Endometrium (tissue), 2 donors: ENCODE measurements around the gene TFDP2.
A peak's percentile ranks its signal among the peaks of the same experiment; 100 is the strongest.
"Not testable (repeated sequence)": the region's sequence is repeated elsewhere in the genome, so short reads cannot be mapped to it uniquely, and the experiment has no call there.

Experiments
- FAIRE-seq: peaks from 2 replicates; lab custom pipeline; 2012; peaks lifted over from hg19 to GRCh38; lab: Jason Lieb, UNC
- donor health status: control.
- donor health status: control.

TFDP2 gene

DNA sequence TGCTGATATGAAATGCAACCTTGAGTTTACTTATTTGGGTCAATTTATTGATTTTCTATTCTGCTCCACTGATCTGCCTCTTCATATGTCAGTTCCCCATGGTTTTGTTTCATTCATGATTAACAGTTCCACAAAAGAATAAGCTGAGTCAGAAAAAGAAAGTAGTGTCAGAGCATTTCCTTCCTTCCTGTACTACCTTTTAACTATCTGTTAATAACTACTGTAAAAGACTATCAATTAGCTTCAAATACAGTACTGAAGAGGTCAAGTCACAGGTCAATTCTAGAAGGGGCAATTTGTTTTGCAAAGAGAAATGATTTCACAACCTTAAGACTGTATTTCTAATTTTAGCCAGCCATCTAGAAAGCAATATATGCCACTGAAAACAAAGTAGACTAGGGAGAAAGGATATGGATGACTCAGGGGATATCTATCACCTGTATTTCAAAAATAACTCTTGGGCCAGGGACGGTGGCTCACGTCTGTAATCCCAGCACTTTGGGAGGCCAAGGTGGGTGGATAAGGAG is 129.5 kb downstream of the TFDP2 start:
- FAIRE-seq, result no peak

DNA sequence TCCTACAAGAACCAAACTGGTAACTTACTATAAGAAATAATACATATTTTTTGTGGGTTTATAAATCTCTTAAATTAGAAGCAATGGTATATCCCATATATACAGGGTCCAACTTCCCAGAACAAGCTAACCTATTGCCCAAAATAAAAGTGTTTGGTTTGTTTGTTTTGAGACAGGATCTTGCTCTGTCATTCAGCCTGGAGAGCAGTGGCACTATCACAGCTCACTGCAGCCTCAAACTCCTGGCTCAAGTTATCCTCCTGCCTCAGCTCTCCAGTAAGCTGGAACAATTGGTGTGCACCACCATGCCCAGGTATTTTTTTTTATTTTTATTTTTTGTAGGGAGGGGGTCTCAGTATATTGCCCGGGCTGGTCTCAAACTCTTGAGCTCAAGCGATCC is 135.4 kb downstream of the TFDP2 start:
- no peak for FAIRE-seq

DNA sequence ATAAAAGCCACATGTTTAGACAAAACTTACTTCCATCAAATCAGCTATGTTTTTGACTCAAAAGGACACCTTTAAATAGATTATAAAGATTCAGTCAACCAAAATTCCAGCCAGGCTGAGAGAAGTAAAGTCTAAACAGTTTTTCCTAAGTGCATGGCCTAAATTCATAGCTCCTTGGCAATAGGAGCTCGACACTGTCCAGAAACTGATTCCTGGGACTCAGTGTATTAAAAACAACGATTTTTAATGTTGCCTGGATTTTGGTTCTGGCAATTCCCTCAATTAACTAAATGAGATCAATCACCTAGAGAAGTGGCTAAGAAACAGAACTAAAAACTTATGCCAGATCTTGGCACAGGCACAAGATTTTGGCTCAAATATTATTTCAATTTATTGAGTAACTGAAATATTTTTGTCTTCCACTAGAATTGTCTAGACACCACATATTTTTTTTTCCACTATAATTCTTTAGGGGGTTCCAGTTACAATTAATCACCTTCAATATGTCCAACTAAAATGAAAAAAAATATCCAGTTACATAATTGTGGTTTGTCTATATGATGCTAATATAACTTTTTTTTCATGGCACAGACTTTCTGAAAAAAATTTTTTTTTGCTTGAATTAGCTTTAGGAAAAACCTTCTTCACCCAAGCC is 135.9 kb downstream of the TFDP2 start:
- FAIRE-seq, result no peak

DNA sequence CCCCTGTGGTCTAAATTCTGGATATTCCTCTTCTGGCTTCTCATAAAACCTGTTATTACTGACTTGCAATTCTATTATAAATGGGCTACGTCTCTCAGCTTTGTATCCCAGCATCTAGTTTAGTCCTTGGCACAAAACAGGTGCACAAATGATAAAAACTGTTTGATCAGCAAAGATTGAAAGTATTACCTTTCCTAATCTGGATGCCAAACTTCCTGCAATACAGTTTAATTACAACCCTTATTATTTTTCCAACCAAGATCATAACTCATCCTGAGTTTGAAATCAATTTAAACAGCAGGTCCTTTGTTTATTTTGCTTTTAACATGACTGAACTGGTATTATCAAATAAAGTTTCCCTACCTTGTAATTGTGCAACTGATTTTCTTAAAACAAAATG is 140.3 kb downstream of the TFDP2 start:
- FAIRE-seq, result no peak

DNA sequence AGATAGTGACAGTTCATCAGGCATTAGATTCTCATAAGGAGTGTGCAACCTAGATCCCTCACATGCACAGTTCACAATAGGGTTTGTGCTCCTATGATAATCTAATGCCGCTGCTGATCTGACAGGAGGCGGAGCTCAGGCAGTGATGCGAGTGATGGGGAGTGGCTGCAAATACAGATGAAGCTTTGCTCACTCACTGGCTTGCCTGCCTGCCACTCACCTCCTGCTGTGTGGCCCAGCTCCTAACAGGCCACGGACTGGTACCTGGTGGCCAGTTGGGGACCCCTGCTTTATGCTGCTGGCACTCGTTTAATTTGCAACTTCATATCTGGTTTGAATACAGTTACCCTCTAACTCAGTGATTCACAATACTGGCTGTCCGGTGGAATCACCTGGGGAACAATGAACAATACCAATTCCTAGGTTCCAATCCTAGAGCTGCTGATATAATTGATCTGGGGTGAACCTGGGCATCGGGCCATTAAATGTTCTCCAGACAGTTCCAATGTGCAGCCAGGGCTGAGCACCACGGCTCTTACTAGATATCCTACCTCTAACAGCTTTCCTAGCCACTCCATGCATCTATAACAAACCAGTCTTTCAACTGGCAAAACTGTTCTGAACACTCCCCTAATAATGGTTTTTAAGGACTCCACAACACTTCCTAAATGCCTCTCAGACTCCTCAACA is 141.5 kb downstream of the TFDP2 start:
- no peak for FAIRE-seq

DNA sequence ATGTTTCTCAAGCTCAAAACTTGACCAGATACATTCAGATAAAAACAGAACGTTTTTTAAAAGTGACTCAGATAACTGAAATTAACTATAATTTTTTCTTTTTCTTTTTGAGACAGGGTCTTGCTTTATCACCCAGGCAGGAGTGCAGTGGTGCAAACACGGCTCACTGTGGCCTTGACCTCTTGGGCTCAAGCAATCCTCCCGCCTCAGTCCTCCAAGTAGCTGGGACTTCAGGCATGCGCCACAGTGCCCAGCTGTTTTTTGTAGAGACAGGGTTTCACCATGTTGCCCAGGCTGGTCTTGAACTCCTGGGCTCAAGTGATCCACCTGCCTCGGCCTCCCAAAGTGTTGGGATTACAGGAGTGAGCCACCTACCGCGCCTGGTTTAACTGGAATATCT is 144.4 kb downstream of the TFDP2 start:
- not testable (repeated sequence) for FAIRE-seq

DNA sequence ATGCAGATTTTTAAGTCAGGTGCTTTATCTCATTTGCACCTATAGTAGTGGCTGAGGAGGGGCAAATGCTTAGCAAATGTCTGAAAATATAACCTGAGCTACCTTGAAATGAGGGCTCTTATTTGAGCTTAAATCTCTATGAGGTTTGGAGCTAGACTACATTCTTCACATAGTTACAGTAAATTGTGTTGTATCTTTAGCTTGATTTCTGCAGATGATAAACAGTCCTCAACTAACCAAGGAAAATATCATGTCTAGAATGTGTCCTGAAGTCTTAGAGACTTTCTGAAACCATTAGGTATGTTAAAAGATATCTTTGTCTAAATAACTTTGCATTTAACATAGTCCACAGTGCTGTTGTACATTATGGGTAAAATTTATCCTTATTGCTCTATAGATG is 145.3 kb downstream of the TFDP2 start:
- FAIRE-seq, result no peak

DNA sequence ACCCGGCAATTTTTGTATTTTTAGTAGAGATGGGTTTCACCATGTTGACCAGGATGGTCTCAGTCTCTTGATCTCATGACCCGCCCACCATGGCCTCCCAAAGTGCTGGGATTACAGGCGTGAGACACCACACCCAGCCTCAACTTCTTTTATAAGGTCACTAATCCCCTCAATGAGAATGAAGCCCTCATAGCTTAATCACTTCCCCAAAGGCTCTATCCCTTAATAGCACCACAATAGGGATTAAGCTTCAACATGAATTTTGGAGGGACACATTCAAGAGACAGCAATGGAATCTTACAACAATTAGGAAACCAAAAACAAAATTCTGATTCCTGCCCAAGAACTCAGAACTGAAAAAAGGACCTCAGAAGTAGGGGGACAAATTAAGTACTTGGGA is 146.1 kb downstream of the TFDP2 start:
- FAIRE-seq, result no peak

DNA sequence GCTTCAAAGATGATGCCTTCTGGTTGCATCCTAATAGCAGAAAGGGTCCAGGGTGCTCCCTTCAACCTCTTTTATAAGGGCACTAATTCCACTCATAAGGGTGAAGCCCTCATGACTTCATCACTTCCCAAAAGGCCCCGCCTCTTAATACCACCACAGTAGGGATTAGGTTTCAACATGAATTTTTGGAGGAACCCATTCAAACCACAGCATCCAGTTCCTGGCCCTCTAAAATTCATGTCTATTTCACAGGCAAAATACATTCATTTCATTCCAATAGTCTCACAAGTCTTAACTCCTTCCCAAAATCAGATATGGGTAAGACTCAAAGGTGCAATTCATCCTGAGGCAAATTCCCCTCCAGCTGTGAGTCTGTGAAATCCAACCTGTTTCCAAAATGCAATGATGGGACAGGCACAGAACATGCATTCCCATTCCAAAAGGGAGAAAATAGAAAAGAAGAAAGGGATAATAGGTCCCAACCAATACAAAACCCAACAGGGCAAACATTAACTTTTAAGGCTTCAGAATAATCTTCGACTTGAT is 148.9 kb downstream of the TFDP2 start:
- FAIRE-seq, result no peak

DNA sequence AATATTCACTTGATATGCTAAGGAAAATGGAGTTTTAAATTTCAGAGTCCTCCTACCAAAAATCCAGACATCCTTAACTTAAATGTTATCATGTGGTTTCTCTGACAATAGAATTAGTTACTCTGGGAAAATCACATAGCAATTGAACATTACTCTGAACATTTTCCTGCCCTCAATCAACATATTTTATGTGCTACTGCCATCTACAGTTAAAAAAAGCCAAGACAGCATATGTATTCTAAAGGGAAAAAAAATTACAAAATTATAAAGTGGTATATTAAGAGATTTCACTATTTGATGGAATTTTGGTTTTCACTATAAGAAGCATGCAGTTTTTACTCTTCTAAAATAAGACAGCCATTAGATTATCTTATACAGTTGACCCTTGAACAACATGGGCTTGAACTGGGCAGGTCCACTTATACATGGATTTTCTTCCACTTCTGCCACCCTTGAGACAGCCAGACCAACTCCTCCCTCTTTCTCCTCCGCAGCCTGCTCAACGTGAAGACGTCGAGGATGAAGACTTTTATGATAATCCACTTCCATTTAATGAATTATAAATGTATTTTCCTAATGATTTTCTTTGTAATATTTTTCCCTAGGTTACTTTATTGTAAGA is 150.6 kb downstream of the TFDP2 start:
- peak; percentile 35 for FAIRE-seq

DNA sequence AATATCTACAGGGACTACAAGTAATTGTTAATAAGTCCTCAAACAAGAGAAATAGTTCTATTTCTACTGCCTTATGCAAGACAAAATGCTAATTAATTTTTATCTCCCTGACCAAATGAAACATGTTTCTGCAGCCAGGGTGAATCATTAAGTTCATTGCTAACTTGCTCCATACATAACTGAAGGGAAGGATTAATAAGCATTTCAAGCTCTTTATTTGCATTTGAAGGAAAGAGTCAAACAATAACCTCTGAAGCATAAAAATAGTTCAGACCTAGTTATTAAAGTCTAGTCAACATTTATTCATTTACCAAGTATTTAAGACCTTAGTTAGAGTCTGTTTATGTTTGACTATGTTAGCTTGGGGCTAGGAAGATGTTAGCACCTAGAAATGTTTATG is 152.9 kb downstream of the TFDP2 start:
- peak; percentile 41 for FAIRE-seq

DNA sequence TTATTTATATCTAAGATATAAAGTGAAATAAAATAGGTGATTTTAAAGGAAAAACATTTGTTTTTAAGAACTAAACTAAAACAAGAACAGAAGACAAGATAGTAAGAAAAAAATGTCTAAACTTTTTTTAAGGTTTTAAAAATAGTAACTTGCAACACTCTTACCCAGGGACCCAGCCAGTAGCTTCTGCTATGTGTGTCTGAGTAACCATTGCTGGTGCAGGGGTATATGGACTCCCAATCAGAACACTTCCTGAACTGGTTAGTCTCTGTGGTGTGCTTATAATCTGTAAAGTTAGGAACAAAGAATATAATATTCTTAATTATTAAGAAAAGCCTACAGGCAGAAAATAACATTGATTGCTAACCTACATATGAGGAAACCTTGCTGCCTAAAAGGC is 154.5 kb downstream of the TFDP2 start:
- FAIRE-seq, result peak; percentile 43

DNA sequence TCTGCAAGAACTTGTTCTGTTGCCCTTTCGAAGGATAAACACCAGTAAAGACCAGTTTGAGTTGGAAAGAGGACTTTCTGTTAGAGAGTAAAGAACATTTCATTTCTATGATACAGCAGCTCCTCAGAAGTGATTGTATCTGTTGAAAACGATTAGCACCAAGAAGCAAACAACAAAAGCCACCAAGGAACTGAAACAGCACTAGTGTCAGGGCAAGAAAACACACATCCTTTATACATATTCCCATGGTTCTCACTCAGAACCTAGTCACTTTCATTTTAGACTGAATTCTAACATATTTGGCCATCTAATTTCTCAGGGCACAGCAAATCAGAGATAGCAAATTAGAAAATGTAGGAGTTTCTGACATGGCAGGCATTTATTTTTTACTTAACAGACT is 156.8 kb downstream of the TFDP2 start:
- no peak for FAIRE-seq

DNA sequence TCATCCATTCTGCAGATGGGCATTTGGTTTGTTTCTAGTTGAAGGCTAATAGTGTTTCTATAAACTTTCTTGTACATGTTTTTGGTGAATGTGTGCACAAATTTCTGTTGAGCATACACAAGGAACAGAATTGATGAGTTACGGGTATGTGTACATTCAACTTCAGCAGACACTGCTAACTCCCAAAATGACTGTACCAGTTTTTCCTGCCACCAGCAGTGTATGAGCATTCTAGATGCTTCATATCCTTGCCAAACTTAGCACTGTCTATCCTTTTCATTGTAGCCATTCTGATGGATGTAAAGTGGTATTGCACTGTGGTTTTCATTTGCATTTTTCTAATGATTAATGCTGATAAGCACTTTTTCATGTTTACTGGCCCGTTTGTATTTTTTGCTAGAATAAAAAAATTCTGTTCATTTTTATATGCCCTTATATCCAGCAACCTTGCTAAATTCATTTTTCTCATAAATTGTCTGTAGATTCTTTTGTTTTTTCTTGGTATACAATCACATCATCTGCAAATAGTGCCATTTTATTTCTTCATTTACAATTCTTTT is 162.7 kb downstream of the TFDP2 start:
- FAIRE-seq, result no peak

DNA sequence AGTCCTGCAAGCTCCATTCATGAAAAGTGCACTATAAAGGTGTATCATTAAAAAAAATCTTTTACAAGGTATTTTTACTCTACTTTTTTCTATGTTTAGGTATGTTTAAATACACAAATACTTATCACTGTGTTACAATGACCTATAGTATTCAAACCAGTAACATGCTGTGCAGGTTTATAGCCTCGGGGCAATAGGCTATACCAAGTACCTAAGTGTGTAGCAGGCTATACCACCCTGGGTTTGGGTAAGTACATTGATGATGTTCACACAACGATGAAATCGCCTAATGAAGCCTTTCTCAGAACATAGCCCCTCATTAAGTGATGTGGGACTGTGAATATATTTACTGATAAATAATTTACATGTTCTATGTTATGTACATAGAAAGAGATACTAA is 168.3 kb downstream of the TFDP2 start:
- FAIRE-seq, result no peak

DNA sequence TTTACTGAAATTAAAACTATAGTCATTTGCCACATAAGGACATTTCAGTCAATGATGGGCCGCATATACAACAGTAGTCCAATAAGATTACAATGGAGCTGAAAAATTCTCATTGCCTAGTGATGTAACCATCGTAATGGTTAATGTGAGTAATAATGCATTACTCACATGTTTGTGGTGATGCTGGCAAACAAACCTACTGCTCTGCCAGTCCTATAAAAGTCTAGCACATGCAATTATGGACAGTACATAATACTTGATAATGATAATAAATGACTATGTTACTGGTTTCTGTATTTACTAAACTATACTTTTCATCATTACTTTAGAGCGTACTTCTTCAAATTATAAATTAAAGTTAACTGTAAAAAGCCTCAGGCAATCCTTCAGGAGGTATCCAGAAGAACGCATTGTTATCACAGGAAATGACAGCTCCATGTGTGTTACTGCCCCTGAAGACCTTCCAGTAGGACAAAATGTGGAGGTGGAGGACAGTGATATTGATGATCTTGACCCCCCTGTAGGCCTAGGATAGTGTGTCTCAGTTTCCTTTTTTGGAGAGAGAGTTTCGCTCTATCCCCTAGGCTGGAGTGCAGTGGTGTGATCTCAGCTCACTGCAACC is 170.2 kb downstream of the TFDP2 start:
- no peak for FAIRE-seq

DNA sequence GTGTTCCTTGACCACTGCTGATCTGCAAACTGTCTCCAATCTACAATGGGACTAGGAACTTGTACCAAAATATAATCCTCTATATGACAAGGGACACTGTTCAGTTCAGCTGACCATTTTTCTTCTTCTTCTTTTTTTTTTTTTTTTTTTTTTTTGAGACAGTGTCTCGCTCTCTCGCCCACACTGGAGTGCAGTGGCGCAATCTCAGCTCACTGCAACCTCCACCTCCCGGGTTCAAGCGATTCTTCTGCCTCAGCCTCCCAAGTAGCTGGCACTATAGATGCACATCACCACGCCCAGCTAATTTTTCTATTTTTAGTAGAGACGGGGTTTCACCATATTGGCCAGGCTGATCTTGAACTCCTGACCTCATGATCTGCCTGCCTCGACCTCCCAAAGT is 174.6 kb downstream of the TFDP2 start:
- FAIRE-seq, result not testable (repeated sequence)

DNA sequence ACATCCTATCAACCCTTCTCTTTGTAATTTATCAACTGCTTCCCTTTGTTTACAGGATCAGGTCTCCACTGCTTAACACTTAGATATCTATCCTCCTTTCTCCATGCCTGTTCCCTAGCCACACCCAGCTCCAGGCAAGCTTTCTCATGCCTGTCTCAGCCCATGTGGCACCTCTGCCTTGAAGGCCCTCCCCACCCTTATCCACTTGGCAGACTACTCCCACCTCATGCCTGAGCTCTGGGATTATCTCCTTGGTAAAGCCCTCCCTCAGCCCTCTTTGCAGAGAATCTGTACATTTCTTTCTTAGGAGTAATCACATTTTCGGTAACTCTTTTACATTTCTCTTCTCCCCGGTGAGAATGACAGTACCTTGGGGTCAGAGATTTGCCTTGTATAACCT is 176.9 kb downstream of the TFDP2 start:
- FAIRE-seq, result no peak

DNA sequence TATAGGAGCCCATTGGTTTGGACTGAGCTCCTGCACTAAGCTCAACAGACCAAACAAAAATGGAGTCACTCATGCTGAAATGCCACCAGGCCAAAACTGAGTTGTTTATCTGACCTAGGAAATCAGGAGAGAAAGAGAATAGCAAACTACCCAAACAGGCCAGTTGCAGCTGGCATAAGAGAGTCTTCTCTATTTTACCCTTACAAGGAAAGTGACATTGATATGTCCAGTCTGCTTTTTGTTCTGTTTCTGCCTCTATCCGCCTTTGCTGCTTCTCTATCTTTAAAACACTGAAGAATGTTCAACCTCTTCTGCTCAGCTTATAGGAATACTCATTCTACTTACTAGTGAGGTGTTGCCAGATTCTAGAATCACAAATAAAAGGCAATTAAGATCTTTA is 177.8 kb downstream of the TFDP2 start:
- no peak for FAIRE-seq

DNA sequence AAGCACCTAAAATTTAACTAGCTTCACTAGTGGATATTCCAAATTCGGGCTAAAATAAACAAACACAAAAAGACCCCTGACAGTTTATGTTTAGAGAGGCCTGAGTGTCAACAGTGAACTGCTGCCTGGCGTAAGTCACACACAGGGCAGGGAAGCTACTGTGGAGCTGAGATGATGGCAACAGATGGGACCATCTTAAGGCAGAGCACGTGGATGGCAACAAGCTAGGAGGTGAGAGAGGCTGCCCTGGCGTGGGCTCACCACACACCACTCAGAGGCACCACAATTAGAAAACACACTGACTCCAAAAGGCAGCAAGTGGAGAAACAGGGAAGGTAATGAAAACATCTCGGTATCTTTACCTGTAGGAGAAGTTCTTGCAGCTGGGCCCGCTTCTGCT is 179.6 kb downstream of the TFDP2 start:
- FAIRE-seq, result no peak

DNA sequence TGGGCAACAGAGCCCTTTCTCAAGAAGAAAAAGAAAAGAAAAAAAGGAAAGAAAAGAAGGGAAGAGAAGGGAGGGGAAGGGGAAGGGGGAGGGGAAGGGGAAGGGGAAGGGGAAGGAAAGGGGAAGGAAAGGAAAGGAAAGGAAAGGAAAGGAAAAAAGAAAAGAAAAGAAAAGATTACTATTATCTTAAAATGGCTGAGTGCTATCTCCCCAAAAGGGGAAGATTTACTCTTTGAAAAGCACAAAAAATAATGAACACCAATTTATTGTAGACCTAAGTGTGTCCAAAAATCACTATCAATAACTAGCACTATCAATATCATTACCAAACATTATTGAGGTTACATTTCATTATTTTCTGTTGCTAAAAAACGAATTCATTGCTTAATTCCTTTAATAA is 183.9 kb downstream of the TFDP2 start:
- FAIRE-seq, result no peak

DNA sequence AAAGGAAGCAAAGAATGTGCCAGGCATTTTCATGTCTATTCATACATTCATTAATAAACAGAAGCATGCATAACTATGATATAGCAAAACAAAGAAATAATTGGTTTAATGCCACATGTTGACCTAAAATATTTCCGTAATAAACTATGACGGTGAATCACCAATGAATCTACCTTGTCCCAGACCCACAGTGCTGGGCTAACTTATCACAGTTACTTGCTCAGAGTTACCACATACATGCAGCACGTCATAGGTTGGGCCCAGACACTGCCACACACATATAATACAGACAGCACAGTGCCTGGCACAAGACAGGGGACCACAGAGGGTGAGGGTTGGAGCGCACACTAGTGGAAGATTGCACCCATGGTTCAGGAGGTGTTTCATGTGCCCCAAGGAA is 186.0 kb downstream of the TFDP2 start:
- no peak for FAIRE-seq
